GM19438 (cell line): ENCODE data around the gene PCCA.

ENCODE experiments used
- ATAC-seq: cut with Tn5 transposase; IDR thresholded peaks from one replicate; pipeline ENCODE4 v1.9.1; 2021; ENCODE audit warnings: low read depth; ENCODE audit not compliant: unreplicated experiment

The PCCA gene

GRCh38 chr13:100534147-100534843 lies 445.4 kb downstream of the PCCA start:
- no peak for ATAC-seq

GRCh38 chr13:100534911-100535310 lies 446.0 kb downstream of the PCCA start:
- ATAC-seq: no peak

DNA sequence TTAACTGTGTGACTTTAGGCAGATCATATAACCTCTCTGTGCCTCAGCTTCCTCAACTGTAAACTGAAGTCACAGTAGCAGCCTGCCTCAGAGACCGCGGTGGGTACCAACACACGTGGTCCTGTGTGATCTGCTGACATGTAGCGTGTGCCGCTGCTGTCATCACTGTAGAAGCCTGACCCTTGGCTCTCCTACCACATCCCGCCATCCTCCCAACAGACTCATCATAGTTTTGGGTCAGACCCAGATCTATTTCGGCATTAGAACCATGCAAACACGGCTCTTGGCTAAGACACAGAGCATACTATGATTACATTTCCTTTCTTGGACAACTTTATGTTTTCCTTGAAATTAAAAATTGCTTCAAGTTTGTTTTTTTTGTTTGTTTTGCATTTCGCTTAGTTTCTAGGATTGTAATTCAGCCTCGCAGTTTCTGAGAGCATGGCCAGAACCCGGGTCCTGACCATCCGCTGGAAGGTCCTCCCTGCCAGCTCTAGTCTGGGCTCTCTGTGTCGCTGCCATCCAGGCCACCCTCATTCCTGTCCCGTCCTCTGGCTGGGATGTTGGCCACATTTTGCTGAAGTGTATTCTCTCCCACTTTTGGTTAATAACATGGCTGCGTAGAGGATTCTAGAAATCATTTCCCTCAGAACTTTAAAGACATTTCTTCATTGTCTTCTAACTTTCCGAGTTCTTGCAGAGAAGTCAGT lies 446.7 kb downstream of the PCCA start:
- ATAC-seq: no peak

GRCh38 chr13:100536643-100537180 lies 447.8 kb downstream of the PCCA start:
- ATAC-seq: no peak

- ATAC-seq: no peak
Observed at GRCh38 chr13:100537486-100537885, 448.6 kb downstream of the PCCA start.

GRCh38 chr13:100537951-100538462 lies 449.1 kb downstream of the PCCA start:
- no peak for ATAC-seq

GRCh38 chr13:100540621-100541020 lies 451.7 kb downstream of the PCCA start:
- ATAC-seq: no peak

- ATAC-seq: no peak
Observed at GRCh38 chr13:100541897-100542825, 453.3 kb downstream of the PCCA start.

DNA sequence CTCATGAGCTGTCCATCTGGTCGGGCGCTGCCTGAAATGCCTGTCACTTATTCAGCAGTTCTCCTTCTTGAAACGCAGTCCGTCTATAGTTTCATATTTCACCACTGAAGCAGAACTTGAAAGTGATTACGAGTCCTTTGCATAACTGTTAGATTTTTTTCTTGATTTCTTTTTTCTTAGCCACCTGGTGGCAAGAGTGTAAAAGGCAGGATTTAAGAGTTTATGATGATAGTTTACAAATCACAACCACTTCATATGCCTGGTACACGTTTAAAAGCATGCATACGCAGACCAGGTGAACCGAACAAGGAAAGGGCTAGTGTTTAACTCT lies 453.9 kb downstream of the PCCA start:
- ATAC-seq: peak; percentile 90

- no peak for ATAC-seq
Observed at GRCh38 chr13:100543872-100544602, 455.1 kb downstream of the PCCA start.

DNA sequence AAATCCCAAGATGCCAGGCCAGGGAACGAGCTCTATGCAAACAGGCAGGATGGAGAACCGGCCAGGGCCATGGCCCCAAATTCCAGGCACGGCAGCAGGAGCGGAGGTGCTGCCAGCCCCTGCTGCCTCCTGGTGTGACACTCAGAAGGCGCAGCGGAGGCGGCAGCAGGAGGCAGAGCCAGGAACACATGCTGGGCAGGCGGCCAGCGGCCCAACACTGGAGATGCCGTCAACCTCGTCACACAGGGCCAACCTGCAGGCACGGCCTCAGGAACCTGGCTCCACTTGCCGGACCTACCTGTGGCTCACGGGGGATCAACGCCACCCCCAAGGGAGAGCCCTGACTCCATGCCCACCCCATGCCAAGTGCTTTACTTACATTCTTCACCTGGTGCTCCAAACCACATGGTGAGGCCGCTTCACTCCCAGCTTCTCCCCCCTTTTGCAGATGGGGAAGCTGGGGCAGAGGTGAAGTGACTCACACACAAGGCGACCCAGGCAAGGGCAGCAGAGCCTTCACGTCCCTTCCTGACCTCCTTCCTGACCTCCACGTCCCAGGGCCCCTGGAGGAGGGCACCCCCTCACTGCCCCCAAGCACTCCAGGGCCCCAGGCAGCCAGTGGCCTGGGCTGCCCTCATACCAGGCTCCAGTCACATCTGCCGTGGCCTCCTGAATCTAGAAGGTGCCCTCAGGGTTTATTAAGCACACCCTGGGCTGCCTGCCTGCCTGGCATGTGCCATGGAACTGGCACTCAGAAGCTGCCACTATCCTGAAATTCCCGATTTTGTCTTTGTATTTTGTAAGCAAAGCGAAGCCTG lies 456.2 kb downstream of the PCCA start:
- ATAC-seq: no peak

GRCh38 chr13:100545684-100546061 lies 456.8 kb downstream of the PCCA start:
- ATAC-seq: no peak

DNA sequence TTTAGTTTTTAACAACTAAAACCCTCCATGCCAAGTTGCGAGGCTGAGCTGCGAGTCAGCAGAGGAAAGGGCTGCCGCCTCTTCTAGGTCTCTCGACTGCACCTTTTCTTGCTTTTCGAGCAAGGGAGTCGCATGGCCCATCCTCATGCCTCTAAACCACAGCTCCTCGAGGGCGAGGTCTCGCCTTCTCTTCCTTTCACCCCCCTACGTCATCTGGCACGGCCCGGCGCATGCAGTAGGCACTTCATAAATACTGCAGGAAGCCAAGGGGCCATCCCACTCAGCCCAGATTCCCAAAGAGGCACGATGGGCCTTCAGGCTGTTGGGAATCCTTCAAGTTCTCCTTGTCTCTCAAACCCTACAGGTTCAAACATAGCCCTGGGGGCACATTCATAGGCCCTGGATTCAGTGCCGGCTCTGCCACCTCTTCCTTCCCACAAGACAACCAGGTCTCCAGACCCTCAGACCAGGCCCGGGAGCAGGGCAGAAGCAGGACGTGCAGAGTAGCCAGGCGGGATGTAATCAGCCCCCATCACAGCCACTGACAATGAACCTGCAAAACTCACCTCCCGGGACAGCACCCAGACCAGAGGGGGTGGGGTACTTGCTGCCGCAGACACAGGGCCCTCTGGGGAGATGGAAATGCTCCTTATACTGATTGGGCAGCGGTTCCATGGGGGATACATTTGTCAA lies 458.0 kb downstream of the PCCA start:
- ATAC-seq: no peak

DNA sequence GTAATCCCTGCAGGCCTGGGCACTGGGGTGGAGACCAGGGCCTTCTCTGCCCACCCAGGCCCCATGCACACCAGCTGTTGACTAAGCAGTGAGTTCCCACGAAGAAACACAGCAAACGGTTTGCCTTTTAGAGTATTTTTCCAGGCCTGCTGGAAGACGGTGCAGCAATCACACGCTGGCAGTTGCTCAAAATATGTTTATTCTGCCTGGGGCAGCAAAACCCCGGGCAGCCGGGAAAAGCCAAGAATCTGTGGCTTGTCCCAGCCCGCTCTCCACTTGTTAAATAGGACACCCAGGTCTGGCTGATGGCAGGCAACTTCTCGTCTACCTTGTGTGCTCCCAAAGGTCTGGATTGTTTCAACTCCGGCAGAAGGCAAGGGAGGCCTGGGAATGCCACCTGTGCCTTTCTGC lies 458.9 kb downstream of the PCCA start:
- ATAC-seq: no peak

DNA sequence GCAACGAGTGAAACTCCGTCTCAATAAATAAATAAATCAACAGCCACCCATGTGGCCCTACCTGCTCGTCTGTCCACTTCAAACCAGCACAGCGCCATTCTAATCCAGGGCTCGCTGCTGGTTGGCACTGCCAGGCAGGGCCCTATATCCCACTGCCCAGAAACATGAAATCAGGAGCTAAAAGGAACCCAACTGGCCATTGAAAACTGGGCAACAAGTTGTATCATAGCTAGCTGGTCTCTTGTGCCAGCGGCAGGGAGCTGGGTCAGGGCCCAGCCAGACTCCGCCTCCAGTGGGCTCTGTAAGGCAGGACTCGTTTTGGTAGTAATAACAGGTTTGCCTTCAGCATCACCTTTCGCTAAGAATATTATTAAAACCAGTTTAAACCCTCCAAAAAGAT lies 460.4 kb downstream of the PCCA start:
- no peak for ATAC-seq

- ATAC-seq: no peak
Observed at GRCh38 chr13:100552755-100553154, 463.9 kb downstream of the PCCA start.

DNA sequence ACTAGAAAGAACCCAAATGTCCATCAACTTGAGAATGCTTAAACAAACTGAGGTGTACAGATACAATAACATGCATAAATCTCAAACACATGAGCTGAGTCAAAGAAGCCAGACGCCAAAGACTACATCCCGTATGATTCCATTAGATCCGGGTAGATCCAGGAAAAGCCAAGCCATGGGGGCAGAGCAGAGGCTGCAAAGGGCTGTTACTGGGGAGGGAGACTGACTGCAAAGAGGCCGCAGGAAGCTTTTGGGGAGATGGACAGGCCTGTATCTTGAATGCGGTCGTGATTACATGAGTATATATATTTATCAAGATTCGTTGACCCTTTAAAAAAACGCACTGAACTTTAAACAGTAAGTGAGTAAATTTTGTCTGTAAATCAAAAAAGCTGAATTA lies 471.0 kb downstream of the PCCA start:
- no peak for ATAC-seq

- ATAC-seq: no peak
Observed at GRCh38 chr13:100560498-100561157, 471.7 kb downstream of the PCCA start.
